Activated CD8-positive, alpha-beta memory T cell treated with anti-CD3 and anti-CD28 coated beads for 48 hours (primary cell): ENCODE results near the gene NEO1.

Source experiments
- DNase-seq, 3 experiments: peaks; one replicate each; pipeline ENCODE4 v3.0.0-alpha.2; 2020; ENCODE audit warnings: low read depth in 2 of 3, low spot score in 2 of 3

The NEO1 gene

GRCh38 chr15:73325191-73325861, 273.1 kb downstream of the NEO1 start:
- DNase-seq, result no peak

GRCh38 chr15:73326157-73326556, 273.9 kb downstream of the NEO1 start:
- no peak for DNase-seq

DNA sequence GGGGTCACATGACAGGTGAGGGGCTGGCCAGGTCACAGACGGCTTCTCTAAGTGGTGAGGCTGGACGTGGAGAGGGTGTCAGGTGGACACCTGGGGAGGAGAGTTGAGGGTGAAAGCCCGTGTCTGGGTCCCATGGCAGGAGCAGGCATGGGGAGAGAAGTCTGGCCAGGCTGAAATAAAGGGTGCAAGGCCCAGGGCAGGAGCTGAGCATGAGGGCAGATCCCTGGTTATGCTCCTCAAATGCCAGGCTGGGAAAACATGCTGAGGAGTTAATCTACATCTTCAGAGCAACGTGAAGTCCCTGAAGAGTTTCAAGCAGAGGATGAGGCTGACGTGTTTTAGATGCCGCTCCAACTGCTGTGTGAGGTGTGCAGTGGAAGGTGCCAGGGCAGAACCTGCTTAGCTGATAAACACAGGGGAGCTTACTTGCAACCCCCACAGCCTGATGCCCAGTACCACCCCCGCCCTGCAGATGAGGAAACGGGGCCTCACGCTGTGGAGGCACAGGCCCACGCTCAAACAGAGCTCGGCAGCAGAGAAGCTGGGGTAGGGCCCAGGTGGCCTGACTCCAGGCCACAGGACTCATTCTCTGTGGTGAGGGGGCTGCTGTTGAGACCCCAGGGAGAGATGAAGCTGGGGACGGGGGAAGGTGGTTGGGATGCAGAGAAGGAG, 276.0 kb downstream of the NEO1 start:
- no peak for DNase-seq

- no peak for DNase-seq
Measured at GRCh38 chr15:73328981-73329380, 276.7 kb downstream of the NEO1 start.

DNA sequence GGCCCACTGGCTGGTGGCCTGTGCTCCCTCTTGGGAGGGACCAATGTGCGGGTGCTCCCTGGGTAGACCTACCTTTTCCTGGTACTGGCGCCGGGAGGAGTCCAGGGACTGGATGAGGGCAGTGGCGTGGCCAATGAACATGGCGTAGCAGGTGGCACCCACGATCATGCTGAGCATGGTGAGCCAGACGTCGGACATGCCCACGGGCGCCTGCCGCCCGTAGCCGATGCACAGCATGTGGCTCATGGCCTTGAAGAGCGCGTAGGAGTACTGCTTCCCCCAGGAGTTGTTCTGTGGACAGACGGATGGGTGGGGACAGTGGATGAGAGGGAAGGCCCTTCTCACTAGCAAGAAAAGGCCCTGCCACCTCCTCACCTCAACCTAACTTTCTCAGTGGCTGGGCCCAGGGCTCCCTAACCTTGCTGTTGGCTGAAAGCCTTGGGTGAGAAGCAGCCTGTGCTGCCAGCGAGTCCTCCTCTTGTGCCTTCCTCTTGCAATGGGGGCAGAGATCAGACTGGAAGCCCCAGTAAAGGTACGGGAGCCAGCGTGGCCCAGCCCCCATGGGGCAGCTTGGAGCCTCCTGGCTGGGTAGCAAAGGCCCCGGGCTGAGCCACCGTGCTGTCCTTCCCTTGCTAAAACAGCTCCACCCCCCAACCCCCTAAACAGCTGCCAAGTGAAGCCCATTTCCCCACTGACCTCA, 277.4 kb downstream of the NEO1 start:
- DNase-seq, result no peak

DNA sequence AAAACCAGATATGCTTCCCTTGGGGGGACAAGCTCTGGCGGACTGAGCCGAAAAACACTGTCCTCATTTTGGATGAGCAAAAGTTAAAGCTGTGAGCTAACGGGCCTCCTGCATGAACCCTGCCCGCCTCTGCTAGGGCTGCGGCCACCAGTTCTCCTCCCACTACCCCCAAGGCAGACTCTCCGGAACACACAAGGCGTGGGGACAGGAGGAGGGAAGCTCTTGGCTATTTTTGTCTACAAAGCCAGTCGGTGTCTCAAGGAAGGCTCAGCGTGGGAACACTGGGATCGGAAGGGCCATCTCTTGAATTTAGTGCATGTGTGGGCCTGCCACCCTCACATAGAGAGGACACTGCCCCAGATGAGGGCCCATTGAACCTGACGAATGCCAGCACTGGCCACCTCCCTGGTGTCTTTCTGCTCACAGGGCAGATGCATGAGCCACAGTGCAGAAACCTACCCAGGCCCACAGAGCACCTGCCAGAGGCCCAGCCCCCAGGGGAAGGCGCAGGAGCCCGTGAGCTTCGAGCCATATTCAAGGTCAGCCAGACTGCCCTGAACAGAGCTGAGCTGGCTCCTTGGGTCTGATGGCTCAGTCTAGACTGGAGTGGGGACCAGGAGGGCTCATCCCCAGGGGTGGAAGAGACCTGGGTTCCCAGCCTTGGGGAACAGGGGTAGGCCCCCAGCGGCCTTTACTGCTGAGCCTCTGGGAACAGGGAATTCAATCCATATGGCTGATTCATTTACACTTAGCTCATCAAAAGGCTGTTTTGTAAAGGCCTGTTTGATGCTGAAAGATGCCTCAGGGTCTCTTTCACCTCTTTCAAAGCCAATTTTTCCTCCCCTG, 278.2 kb downstream of the NEO1 start:
- DNase-seq, result no peak

DNA sequence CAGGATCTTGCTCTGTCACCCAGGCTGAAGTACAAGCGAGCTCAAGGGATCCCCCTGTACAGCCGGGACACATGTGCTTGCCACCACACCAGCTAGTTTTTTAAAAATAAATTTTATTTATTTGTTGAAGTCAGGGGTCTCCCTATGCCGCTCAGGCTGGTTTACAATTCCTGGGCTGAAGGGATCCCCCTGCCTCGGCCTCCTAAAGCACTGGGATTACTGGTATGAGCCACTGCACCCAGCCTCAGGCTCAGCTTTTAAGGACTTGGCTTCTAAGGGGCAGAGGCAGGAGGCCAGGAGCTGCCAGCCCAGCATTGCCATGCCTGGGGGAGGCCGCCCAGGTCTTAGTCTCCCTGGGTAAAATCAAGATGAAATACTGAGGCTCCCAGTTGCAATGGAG, 279.2 kb downstream of the NEO1 start:
- no peak for DNase-seq

- DNase-seq, result no peak
Measured at GRCh38 chr15:73331991-73332925, 280.0 kb downstream of the NEO1 start.

DNA sequence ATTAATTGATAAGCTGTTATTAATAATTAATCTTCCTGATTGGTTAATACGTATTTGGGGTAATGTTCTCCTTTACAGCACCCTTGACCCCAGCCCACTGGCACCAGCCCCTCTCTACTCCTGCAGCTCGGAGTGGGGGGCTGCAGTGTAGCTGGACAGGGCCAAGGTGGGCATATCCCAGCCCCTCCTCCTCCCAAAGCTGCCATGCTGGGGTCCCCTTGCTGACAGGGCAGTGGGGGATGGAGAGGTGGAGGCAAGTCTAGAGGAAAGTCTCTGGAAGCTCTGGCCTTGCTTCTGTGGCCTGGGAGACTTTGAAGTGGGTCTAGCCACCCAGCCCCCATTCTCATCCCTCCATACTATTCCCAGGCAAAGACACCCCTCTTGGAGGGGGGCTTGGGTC, 280.7 kb downstream of the NEO1 start:
- no peak for DNase-seq

- DNase-seq, result no peak
Measured at GRCh38 chr15:73334086-73334485, 281.8 kb downstream of the NEO1 start.

- no peak for DNase-seq
Measured at GRCh38 chr15:73335026-73335425, 282.8 kb downstream of the NEO1 start.

- DNase-seq, result no peak
Measured at GRCh38 chr15:73335471-73335870, 283.2 kb downstream of the NEO1 start.

DNA sequence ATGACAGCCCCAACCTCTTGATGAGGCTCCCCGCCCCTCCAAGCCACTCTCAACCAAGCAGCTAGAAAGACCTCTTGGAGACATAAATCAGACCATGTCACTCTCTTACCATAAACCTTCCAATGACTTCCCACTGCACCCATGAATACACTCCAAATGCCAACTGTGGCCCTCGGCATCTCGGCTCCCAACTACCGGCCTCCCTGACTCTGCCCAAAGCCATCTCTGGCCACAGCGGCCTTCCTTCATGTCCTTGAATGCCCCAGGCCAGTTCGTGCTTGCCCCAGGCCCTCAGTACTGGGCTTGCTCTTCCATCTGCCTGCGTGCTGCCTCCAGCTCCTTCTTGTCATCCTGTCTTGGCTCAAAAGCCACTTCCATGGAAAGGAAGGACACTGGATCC, 284.5 kb downstream of the NEO1 start:
- no peak for DNase-seq

DNA sequence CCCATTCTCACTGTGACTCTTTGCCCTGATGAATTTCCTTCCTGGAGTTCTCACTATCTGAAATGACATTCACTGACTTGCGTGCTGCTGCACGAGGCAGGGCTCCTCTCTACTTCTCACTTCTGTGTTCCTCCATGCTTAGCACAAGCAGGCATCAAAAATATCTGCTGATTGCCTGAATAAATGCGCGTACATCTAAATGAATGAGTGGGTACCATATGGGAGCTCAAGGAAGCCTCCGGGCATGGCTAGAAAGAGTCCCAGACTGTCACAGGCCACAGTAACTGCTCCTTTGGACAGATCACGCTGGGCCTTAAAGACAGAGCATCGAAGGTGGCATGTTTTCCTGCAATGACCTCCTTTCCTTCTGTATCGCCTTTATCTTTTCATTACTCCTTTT, 284.9 kb downstream of the NEO1 start:
- DNase-seq, result no peak

- no peak for DNase-seq
Measured at GRCh38 chr15:73338058-73338457, 285.8 kb downstream of the NEO1 start.

DNA sequence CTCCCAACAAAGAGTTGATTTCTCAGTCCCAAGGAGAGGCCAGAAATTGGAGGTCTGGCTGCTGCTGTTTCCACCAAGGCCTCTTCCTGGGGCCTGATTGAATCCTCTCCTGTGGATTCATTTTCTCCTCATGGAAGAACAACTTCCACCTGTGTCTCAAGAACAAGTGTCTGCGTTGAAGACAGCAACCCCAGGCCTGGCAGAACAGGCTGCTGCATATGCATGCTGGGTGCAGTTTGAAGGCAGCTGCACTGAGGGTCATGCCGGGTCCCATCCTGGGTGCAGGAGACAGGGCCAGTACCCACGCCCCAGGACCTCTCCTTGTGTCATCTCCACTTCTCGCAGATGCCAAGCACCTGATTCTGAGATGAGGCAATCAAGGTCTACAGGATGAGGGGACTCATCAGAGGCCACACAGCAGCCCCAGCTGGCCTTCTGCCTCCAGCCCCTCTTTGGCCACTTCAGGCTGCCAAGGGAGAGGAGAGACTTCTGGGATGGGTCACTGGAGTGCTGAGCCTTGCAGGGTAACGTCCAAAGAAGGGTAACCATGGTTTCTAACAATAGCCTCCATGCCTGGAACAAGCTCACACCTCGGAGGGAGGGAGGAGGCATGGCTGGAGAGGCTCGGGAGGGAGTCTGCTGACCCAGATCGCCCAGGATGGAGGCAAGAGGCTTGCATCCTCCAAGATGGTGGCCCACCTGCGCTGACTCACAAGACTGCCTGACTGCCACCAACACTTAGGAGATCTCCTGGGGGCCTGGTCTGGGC, 286.5 kb downstream of the NEO1 start:
- no peak for DNase-seq

DNA sequence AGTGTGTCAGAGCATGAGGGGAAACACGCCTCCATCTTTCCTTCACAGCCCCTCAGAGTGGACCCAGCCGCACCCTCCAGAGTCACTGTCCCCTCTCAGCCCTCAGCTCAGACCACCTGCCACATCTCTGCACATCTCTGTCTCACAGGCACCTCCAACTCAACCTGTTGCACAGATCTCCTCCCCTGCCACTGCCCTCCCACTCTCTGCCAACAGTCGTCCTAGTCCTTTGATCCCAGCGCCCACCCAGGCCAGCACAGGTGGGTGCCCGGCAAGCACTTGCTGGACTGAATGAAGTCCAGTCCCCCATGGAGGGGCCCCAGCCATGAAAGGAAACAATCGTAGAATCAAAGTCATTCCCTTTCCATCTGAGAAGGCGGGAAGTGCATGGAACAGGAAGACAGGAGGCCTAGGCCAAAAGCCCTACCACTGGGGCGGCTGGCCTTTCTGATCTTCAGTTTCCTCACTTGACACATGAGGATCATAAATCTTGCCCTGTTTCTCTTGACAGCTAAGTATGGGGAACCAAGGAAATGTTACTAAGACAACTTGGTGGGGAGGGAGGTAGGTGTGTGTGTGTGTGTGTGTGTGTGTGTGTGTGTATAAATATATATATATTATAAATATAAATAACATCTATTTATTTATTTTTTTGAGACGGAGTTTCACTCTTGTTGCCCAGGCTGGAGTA, 288.4 kb downstream of the NEO1 start:
- DNase-seq, result no peak

DNA sequence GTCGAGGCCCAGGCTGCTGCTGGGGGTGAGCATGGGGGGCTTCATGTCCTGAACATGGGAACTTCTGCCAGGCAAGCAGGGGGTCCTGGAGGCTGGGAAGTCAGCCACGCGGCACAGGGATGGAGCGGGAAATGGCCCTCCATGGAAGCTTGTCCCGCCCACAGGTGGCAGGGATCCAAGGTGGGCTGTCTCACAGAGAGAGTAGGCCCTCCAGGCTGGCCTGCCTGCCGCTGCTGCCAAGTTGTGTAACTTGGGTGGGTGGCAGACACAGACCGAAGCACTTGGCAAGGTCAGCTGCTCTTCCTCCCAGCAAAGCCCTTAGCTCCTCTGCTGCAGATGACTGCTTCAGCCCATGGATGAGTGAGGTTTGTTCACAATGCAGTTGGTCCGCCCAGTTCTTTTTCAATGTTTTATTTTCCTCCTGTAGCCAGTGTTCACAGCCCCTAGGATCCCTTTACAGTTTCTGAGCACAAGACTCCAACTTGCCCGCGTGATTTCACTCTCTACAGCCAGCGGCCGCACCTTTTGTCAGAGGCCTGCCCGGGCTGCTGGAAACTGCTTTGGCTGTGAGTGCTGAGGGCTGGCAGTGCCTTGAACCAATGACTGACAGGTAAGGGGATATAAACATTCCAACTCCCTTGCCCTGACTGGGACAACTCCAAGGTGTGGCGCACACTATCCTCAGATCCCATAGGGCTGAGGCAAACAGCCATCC, 289.8 kb downstream of the NEO1 start:
- DNase-seq, result no peak
